ENCODE results near the gene CENPC. TPM values are rescaled to one million over a fixed set of nuclear protein-coding genes. Genes with fewer than 3 reads are reported as not detected.

Gene CENPC
- total RNA-seq (10 to 100 TPM; 64.0 to 69.1 TPM), polyA plus RNA-seq (10 to 100 TPM; 15.2 to 23.8 TPM)

- ChIA-PET CTCF (ENCODE audit: partially characterized antibody) (interaction anchor here (0.5 to 1.8 kb wide), 5 partner anchors 9 to 202 kb away, joined by 3 to 9 read pairs (median 3); partner anchors contain the start of gene UBA6), POLR2A (ENCODE audit: partially characterized antibody) (interaction anchor here (1.0 to 3.9 kb wide), 7 partner anchors 9 to 201 kb away, joined by 3 to 13 read pairs (median 4); partner anchors contain the start of gene UBA6)
- Histone ChIP-seq H3K36me3 (ENCODE audit: insufficient read depth, low read length) (no peaks in the 10 kb centered on the region), H3K9me3 (ENCODE audit: control insufficient read depth in 1 of 2, low read length in 2 of 2) (no peaks in the 10 kb centered on the region), H3K27me3 (ENCODE audit: insufficient read depth, low read length) (no peaks in the 10 kb centered on the region), H3K27ac (ENCODE audit: low read depth, low read length) (peak within 1 kb of the TSS; percentile 95), H3K4me3 (ENCODE audit: low read length in 2 of 2) (peak within 1 kb of the TSS; percentile 82 to 85), H3K4me1 (ENCODE audit: insufficient read depth, low read length) (peaks cover 29% of the 10 kb centered on the region)
- no peaks in the 10 kb centered on the region for H3K9me3 Mint-ChIP-seq
- peaks cover 24 to 42% (median 35%) of the 10 kb centered on the region in 4 donors for H3K4me1 Mint-ChIP-seq
- peaks cover 0 to 33% of the 10 kb centered on the region in 2 donors for H3K36me3 Mint-ChIP-seq
- H3K27ac Mint-ChIP-seq, result peak within 1 kb of the TSS; percentile 99 to 100 (median 100)
- intact Hi-C loops (cut with micrococcal nuclease), result loop anchor here (1.0 to 2.0 kb wide), 5 partner anchors 19 to 805 kb away; partner anchors contain the start of genes UBA6 and YTHDC1
- DNase-seq, result peak; percentile 86 to 94 (median 90)
- H3K27me3 Mint-ChIP-seq, result no peaks in the 10 kb centered on the region
- peak within 1 kb of the TSS; percentile 97 to 99 (median 99) for H3K4me3 Mint-ChIP-seq
These were observed at the start of gene CENPC for GRCh38 chr4:67545199-67546003. CENPC (minus strand) TSS chr4:67545503; CDS start chr4:67545355, 148 bp downstream.

- ChIA-PET POLR2A (ENCODE audit: partially characterized antibody) (no interaction called here), CTCF (ENCODE audit: partially characterized antibody) (no interaction called here)
- no peak for DNase-seq
- Histone ChIP-seq H3K9me3 (ENCODE audit: control insufficient read depth in 1 of 2, low read length in 2 of 2) (no peaks in the 10 kb centered on the region), H3K4me1 (ENCODE audit: insufficient read depth, low read length) (no peaks in the 10 kb centered on the region), H3K36me3 (ENCODE audit: insufficient read depth, low read length) (no peaks in the 10 kb centered on the region), H3K4me3 (ENCODE audit: low read length in 2 of 2) (no peak overlapping the region), H3K27me3 (ENCODE audit: insufficient read depth, low read length) (no peaks in the 10 kb centered on the region), H3K27ac (ENCODE audit: low read depth, low read length) (no peak overlapping the region)
- Mint-ChIP-seq H3K27ac (no peak overlapping the region), H3K36me3 (peaks cover 4 to 7% of the 10 kb centered on the region in 2 donors), H3K4me3 (no peak overlapping the region), H3K4me1 (no peaks in the 10 kb centered on the region), H3K27me3 (peaks cover 0 to 2% of the 10 kb centered on the region in 2 donors), H3K9me3 (peaks cover 0 to 3% (median 0%) of the 10 kb centered on the region in 8 donors)
- intact Hi-C loops (cut with micrococcal nuclease), result no loop called here
These were observed 48.5 kb upstream of the CENPC start for GRCh38 chr4:67593741-67594175.

GRCh38 chr4:67587156-67587555 lies 41.9 kb upstream of the CENPC start:
- ChIA-PET POLR2A (ENCODE audit: partially characterized antibody) (no interaction called here), CTCF (ENCODE audit: partially characterized antibody) (interaction anchor here (0.5 to 0.8 kb wide), 2 partner anchors 11 to 230 kb away, joined by 3 read pairs; no protein-coding TSS in a partner anchor)
- Histone ChIP-seq H3K27ac (ENCODE audit: low read depth, low read length) (no peak overlapping the region), H3K4me1 (ENCODE audit: insufficient read depth, low read length) (peaks cover 6% of the 10 kb centered on the region), H3K36me3 (ENCODE audit: insufficient read depth, low read length) (no peaks in the 10 kb centered on the region), H3K4me3 (ENCODE audit: low read length in 2 of 2) (no peak overlapping the region), H3K9me3 (ENCODE audit: control insufficient read depth in 1 of 2, low read length in 2 of 2) (no peaks in the 10 kb centered on the region), H3K27me3 (ENCODE audit: insufficient read depth, low read length) (no peaks in the 10 kb centered on the region)
- Mint-ChIP-seq H3K4me3 (no peak overlapping the region), H3K9me3 (no peaks in the 10 kb centered on the region), H3K36me3 (no peaks in the 10 kb centered on the region), H3K27me3 (no peaks in the 10 kb centered on the region), H3K4me1 (peaks cover 0 to 4% (median 0%) of the 10 kb centered on the region in 4 donors), H3K27ac (no peak overlapping the region)
- intact Hi-C loops (cut with micrococcal nuclease), result no loop called here
- DNase-seq, result no peak

- Mint-ChIP-seq H3K36me3 (no peaks in the 10 kb centered on the region), H3K27me3 (no peaks in the 10 kb centered on the region), H3K4me1 (peaks cover 12 to 23% (median 17%) of the 10 kb centered on the region in 4 donors), H3K4me3 (no peak overlapping the region), H3K9me3 (no peaks in the 10 kb centered on the region), H3K27ac (no peak overlapping the region)
- Histone ChIP-seq H3K27ac (ENCODE audit: low read depth, low read length) (no peak overlapping the region), H3K36me3 (ENCODE audit: insufficient read depth, low read length) (no peaks in the 10 kb centered on the region), H3K4me3 (ENCODE audit: low read length in 2 of 2) (no peak overlapping the region), H3K27me3 (ENCODE audit: insufficient read depth, low read length) (no peaks in the 10 kb centered on the region), H3K4me1 (ENCODE audit: insufficient read depth, low read length) (peaks cover 22% of the 10 kb centered on the region), H3K9me3 (ENCODE audit: control insufficient read depth in 1 of 2, low read length in 2 of 2) (no peaks in the 10 kb centered on the region)
- intact Hi-C loops (cut with micrococcal nuclease), result no loop called here
- CTCF ChIA-PET (ENCODE audit: partially characterized antibody), result no interaction called here
- DNase-seq, result no peak
- POLR2A ChIA-PET (ENCODE audit: partially characterized antibody), result no interaction called here
These were observed 39.2 kb upstream of the CENPC start for GRCh38 chr4:67584496-67584895.

- peaks cover 0 to 2% of the 10 kb centered on the region in 2 donors for H3K36me3 Mint-ChIP-seq
- ChIA-PET POLR2A (ENCODE audit: partially characterized antibody) (interaction anchor here (1.3 to 2.9 kb wide), 2 partner anchors 11 to 38 kb away, joined by 5 to 13 read pairs; partner anchors contain the start of gene CENPC), CTCF (ENCODE audit: partially characterized antibody) (no interaction called here)
- H3K4me3 ChIP-seq (ENCODE audit: low read length in 2 of 2), result peak overlapping the region in 1 of 2 donors; percentile 36
- H3K9me3 ChIP-seq (ENCODE audit: control insufficient read depth in 1 of 2, low read length in 2 of 2), result no peaks in the 10 kb centered on the region
- peak overlapping the region in 6 of 8 donors; percentile 53 to 80 (median 68) for H3K4me3 Mint-ChIP-seq
- intact Hi-C loops (cut with micrococcal nuclease), result loop anchor here (2.0 kb wide), 1 partner anchor 37 kb away; the partner anchor contains the start of gene CENPC
- peak overlapping the region in 4 of 7 donors; percentile 11 to 77 (median 49) for H3K27ac Mint-ChIP-seq
- no peak overlapping the region for H3K27ac ChIP-seq (ENCODE audit: low read depth, low read length)
- DNase-seq, result peak in 3 of 5 donors; percentile 6 to 43 (median 16)
- no peaks in the 10 kb centered on the region for H3K27me3 Mint-ChIP-seq
- no peaks in the 10 kb centered on the region for H3K27me3 ChIP-seq (ENCODE audit: insufficient read depth, low read length)
- peaks cover 15 to 23% (median 18%) of the 10 kb centered on the region in 4 donors for H3K4me1 Mint-ChIP-seq
- no peaks in the 10 kb centered on the region for H3K9me3 Mint-ChIP-seq
- peaks cover 22% of the 10 kb centered on the region for H3K4me1 ChIP-seq (ENCODE audit: insufficient read depth, low read length)
- no peaks in the 10 kb centered on the region for H3K36me3 ChIP-seq (ENCODE audit: insufficient read depth, low read length)
These were observed 36.6 kb upstream of the CENPC start for GRCh38 chr4:67581913-67582312.

GRCh38 chr4:67581208-67581857 lies 36.0 kb upstream of the CENPC start:
- Histone ChIP-seq H3K27me3 (ENCODE audit: insufficient read depth, low read length) (no peaks in the 10 kb centered on the region), H3K4me1 (ENCODE audit: insufficient read depth, low read length) (peaks cover 22% of the 10 kb centered on the region), H3K27ac (ENCODE audit: low read depth, low read length) (no peak overlapping the region), H3K9me3 (ENCODE audit: control insufficient read depth in 1 of 2, low read length in 2 of 2) (no peaks in the 10 kb centered on the region), H3K4me3 (ENCODE audit: low read length in 2 of 2) (peak overlapping the region in 1 of 2 donors; percentile 36), H3K36me3 (ENCODE audit: insufficient read depth, low read length) (no peaks in the 10 kb centered on the region)
- ChIA-PET CTCF (ENCODE audit: partially characterized antibody) (no interaction called here), POLR2A (ENCODE audit: partially characterized antibody) (interaction anchor here (1.3 to 2.9 kb wide), 2 partner anchors 10 to 37 kb away, joined by 5 to 13 read pairs; partner anchors contain the start of gene CENPC)
- intact Hi-C loops (cut with micrococcal nuclease), result loop anchor here (2.0 kb wide), 1 partner anchor 37 kb away; the partner anchor contains the start of gene CENPC
- Mint-ChIP-seq H3K4me1 (peaks cover 15 to 27% (median 19%) of the 10 kb centered on the region in 4 donors), H3K4me3 (peak overlapping the region; percentile 62 to 80 (median 70)), H3K27ac (peak overlapping the region; percentile 7 to 87 (median 47)), H3K36me3 (peaks cover 0 to 2% of the 10 kb centered on the region in 2 donors), H3K9me3 (no peaks in the 10 kb centered on the region), H3K27me3 (no peaks in the 10 kb centered on the region)
- DNase-seq, result peak; percentile 35 to 60 (median 47)

All from CD4-positive, alpha-beta memory T cell (primary cell).